ENCODE measurements around the gene SGSM2.
A peak's percentile ranks its signal among the peaks of the same experiment; 100 is the strongest.

The SGSM2 gene

DNA sequence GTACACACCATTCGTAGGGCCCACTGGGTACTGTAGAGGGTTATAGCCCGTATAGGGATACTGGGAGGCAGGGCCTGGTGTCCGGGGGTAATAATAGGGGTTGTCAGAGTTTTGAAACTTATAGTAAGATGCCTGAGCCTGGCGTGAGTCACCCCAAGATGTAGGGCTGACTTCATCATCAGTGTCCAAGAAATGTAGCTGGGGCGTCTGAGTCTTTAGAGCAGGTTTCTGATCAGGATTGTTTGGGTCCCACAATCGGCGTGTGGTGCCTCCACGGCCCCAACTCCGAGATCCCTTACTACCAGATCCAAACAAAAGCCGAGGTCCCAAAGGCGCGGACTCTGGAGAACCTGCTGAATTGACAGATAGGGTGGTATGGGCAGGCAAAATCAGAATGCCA, 38.2 kb upstream of the SGSM2 start:
- TF ChIP-seq, protein P1, sequence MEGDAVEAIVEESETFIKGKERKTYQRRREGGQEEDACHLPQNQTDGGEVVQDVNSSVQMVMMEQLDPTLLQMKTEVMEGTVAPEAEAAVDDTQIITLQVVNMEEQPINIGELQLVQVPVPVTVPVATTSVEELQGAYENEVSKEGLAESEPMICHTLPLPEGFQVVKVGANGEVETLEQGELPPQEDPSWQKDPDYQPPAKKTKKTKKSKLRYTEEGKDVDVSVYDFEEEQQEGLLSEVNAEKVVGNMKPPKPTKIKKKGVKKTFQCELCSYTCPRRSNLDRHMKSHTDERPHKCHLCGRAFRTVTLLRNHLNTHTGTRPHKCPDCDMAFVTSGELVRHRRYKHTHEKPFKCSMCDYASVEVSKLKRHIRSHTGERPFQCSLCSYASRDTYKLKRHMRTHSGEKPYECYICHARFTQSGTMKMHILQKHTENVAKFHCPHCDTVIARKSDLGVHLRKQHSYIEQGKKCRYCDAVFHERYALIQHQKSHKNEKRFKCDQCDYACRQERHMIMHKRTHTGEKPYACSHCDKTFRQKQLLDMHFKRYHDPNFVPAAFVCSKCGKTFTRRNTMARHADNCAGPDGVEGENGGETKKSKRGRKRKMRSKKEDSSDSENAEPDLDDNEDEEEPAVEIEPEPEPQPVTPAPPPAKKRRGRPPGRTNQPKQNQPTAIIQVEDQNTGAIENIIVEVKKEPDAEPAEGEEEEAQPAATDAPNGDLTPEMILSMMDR (IDR thresholded peaks at IDR 0.05; ENCODE audit: extremely low read depth, insufficient read depth, missing control alignments): no peak
- no peak for DNase-seq (ENCODE audit: low spot score)
- in situ Hi-C loops (cut with MboI; ENCODE audit: low pct_unique_long_range_greater_than_20kb, low sequenced_read_pairs, unreplicated experiment): no loop called here

DNA sequence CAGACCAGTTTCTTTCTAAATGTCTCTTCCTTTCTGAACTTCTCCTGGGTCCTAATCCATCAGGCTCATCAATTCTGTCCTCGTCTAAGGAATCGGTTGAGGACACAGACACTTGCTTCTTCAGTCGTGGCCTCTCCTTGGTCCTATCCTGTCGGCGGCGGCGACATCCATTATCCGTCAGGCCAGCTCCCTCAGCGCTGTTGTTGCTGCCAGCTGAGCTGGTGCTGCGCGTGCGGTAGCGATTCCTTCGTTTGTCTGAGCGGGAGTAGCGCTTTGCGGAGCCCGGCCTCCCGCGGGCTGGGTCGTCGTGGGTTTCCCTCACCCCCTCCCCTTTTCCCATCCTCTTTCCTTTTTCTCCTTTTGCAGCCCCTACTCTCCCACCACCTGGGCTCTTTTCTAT, 37.5 kb upstream of the SGSM2 start:
- no peak for DNase-seq (ENCODE audit: low spot score)
- in situ Hi-C loops (cut with MboI; ENCODE audit: low pct_unique_long_range_greater_than_20kb, low sequenced_read_pairs, unreplicated experiment): no loop called here
- TF ChIP-seq, protein P1 (IDR thresholded peaks at IDR 0.05; ENCODE audit: extremely low read depth, insufficient read depth, missing control alignments): no peak

DNA sequence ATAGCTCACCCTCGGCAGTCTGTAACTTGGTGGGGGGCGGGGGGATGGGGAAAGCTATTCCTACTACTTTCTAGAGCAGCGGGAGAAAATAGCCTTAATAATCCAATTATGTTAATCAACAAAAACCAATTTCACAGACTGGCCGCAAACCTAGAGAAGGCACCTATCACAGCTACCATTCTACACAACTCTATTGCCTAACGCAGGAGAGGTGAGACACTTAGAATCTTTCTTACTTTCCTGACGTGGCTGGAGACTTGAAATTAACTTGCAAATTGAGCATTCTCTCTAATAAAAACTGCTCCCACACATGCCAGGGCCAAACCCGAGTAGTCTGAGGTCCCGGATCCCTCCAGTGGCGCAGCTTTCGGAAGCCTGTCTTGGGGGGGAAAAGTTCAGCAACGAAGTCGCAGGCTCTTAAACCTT, 34.5 kb upstream of the SGSM2 start:
- peak; percentile 52 for DNase-seq (ENCODE audit: low spot score)
- in situ Hi-C loops (cut with MboI; ENCODE audit: low pct_unique_long_range_greater_than_20kb, low sequenced_read_pairs, unreplicated experiment): no loop called here
- TF ChIP-seq, protein P1 (IDR thresholded peaks at IDR 0.05; ENCODE audit: extremely low read depth, insufficient read depth, missing control alignments): no peak

DNA sequence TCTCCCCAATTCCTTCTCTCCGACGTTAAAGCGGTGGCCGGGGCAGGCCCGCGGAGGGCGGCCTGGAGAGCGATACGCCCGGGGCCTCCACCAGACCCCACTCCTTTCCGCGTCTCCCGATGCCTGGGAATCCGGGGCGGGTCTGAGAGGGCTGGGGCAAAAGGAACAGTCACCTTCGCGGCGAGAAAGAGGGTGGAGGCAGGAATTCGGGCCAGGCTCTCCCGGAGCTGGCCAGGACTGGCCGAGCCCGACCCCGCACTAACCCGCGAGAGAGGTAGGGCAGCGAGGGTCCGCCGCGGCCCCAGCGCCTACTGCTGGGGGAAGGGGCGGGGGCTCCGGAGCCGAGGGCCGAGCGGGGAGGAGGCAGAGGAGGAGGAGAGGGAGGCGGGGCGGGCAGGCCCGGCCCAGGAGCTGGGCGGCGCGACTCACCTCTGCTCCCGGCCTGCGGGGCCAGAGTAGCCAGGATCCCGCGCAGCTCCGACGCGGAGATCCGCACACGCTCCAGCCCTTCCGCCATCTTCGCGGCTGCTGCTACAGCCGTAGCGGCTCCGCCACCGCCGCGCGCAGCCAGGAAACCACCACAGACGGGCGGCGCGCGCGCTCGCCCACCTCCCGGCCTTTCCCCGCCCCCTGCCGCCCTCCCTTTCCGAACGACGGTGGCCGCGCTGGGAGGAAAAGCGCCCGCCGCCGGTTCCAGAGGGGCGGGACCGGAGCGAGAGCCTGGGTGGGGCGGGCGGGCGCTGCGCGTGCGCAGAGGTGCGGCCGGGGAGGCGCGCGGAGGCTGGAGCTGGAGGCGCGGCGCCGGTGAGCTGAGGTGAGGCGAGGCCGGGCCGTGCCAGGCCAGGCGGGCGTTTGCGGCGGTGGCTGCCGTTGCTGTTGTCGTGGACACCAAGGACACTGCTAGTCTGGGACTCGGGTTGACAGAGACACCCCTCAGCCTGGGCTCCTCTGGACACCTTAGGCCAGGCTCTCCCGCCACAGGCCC, 33.8 kb upstream of the SGSM2 start, which contains the start of the genes SMG6 and SRR:
TSS of gene SMG6 (minus strand) at position 582 of the 985 bp plus-strand sequence. CDS start at position 517, 65 bp downstream.
TSS of gene SRR (plus strand) at position 747 of the 985 bp plus-strand sequence. CDS start 11,611 bp downstream, outside the sequence.
- DNase-seq (ENCODE audit: low spot score): peak; percentile 100
- in situ Hi-C loops (cut with MboI; ENCODE audit: low pct_unique_long_range_greater_than_20kb, low sequenced_read_pairs, unreplicated experiment): no loop called here
- TF ChIP-seq, protein P1 (IDR thresholded peaks at IDR 0.05; ENCODE audit: extremely low read depth, insufficient read depth, missing control alignments): no peak

DNA sequence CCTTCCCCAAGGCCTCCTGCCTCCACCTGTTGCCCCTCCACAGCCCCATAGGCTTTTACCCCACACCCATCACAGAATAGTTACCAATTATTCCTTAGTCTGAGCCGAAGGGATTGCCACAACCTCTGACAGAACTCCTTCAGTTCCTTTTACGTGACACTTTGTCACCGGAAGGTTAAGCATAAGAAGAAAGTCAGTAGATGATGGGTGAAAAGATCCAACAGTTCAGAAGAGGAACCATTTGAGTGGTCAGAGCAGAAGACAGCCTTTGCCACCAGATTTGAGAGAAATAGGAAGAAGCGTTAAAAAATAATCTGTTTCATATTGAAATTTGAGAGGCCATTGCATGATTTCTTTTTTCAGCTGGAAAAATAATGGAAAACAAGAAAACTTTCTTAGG, 32.4 kb upstream of the SGSM2 start:
- TF ChIP-seq, protein P1 (IDR thresholded peaks at IDR 0.05; ENCODE audit: extremely low read depth, insufficient read depth, missing control alignments): no peak
- no peak for DNase-seq (ENCODE audit: low spot score)

DNA sequence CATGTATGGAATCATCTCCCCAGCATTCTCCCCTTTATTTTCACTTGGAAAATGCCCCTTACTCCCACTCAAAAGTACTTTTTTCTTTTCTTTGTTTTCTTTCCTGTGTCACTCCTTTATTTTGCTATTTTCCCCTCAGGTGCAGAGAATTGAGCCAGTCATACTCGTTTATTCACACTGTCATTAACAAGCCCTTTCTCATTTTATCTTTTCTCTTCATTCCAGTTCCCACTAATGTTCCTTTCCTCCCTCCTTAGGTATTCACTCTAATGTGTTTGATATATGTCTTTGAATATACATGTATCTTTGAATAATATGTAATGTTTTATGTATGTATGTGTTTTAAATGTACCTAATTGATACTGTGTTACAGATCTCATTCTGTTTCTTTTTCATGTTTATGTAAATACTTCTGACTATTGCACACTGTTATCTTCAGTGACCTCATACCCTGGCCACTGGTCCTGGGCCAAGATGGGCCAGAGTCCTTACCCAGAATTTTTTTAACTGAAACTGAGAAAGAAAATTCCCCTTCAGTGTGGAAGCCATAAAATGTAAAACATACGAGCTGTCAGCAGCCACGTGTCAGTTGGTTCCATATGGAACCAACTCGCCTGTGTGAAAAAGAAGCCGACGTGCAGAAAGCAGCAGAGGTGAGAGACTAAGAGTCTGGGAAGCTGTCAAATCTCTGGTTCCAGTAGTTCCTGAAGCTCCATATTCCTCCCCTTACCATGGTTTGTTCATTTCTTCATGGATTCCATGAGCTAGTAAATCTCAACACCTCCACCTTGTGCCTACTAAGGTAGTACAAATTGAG, 27.8 kb upstream of the SGSM2 start:
- in situ Hi-C loops (cut with MboI; ENCODE audit: low pct_unique_long_range_greater_than_20kb, low sequenced_read_pairs, unreplicated experiment): no loop called here

More for the DNA sequence above, 32.4 kb upstream of the SGSM2 start:
- in situ Hi-C loops (cut with MboI; ENCODE audit: low pct_unique_long_range_greater_than_20kb, low sequenced_read_pairs, unreplicated experiment): no loop called here

More for the DNA sequence above, 27.8 kb upstream of the SGSM2 start:
- TF ChIP-seq, protein P1 (IDR thresholded peaks at IDR 0.05; ENCODE audit: extremely low read depth, insufficient read depth, missing control alignments): no peak
- DNase-seq (ENCODE audit: low spot score): no peak

Measured in GM13977 (cell line).